GM18508 (cell line): ENCODE results near the gene LNPK.
"Not testable (repeated sequence)": the region's sequence is repeated elsewhere in the genome, so short reads cannot be mapped to it uniquely, and the experiment has no call there.

Experiments
- ATAC-seq: cut with Tn5 transposase; IDR thresholded peaks from one replicate; pipeline ENCODE4 v1.9.1; 2021; ENCODE audit warnings: moderate number of reproducible peaks; ENCODE audit not compliant: insufficient read depth, unreplicated experiment

Gene LNPK

GRCh38 chr2:176001916-176002687 is at the start of gene LNPK:
TSS of gene LNPK (minus strand) at chr2:176002267. CDS start at chr2:175995584, 6,683 bp downstream.
- peak; percentile 83 for ATAC-seq

- no peak for ATAC-seq
These were observed 37.3 kb upstream of the LNPK start for GRCh38 chr2:176039375-176039774.

DNA sequence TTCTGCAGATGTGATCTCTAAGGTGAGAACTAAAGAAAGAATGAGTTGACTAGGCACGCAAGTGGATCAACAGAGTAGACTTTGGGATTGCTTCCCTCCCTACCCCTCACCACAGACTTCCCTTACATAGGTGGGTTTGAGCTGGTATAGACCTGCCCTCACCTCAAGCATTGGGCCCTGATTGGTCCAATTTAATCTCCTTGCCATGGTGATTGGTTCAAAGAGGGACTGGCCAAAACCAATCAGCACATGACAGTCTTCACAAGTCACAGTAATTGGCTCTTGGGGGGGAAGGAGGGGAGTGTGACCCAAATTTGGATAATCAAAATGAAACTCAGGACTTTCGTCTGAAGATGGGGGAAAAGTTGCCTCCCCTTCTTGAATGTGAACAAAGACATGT is 36.6 kb upstream of the LNPK start:
- ATAC-seq = no peak

DNA sequence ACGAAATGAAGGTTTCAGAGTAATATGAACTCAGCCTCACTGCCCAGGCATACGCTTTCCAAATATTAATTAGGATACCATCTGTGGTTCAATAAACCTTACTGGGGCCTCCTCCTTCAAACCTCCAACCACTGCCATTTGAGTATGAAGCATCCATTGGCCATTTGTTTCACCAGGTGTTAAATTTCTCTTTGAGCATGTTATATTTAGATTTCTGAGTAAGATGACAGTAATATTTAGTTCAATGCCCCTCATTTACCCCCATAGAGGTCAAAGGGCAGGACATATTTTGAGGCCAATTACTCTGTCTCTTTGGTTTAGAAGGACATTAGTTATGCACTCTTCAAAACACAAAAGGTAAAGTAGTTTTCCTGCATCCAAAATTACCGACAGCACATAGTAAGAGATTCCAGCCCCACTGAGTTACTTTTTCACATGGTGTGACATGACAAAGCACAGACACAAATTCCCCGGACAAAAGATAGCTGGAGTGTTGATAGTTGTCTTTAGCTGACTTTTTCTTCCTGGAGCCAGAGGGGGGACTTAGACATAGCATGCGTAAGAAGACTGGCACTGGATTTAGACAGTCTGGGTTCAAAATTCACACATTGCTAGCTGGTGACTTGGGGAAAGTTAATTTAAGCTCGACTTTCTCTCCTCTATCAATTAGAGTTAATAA is 33.1 kb upstream of the LNPK start:
- ATAC-seq = no peak

- ATAC-seq = no peak
These were observed 25.7 kb upstream of the LNPK start for GRCh38 chr2:176027806-176028205.

GRCh38 chr2:176025932-176026331 is 23.9 kb upstream of the LNPK start:
- no peak for ATAC-seq

GRCh38 chr2:176024083-176024482 is 22.0 kb upstream of the LNPK start:
- no peak for ATAC-seq

GRCh38 chr2:176022048-176022447 is 20.0 kb upstream of the LNPK start:
- no peak for ATAC-seq

GRCh38 chr2:176020400-176020799 is 18.3 kb upstream of the LNPK start:
- no peak for ATAC-seq

- no peak for ATAC-seq
These were observed 16.6 kb upstream of the LNPK start for GRCh38 chr2:176018708-176019107.

DNA sequence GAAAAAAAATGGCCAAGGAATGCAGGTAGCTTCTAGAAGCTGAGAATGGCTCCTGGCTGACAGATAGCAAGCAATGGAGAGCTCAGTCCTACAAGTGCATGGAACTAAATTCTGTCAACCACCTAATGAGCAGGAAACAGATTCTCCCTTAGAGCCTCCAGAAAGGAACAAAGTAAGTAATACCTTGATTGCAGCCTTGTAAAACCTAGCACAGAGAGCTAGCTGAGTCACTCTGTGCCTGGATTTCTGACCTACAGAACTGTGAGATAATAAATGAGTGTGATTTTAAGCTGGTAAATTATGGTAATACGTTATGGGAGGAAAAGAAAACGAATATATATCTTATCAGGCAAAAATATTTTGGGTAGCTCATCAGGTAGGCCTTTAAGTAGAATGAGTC is 7.4 kb upstream of the LNPK start:
- no peak for ATAC-seq

DNA sequence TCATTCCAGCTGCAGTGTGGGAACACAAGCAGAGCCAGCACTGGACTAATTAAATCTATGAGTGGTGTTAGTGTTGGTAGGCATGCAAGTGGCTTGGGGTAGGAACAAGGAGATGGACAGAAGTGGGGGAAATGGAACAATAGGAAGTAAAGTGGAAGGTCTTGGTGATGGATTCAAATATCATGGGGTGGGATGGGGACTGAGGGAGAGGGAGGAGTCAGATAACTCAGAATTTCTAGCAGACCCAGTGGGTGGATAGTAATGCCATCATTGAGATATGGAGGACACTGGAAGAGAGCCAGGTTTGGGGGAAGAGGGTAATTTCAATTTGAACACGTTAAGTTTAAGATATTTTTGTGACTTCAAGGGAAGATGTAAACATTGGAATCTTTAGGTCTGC is 2.9 kb upstream of the LNPK start:
- ATAC-seq = no peak

GRCh38 chr2:176003958-176004357 is 1.9 kb upstream of the LNPK start:
- no peak for ATAC-seq

GRCh38 chr2:176002688-176003210 is 682 bp upstream of the LNPK start:
- ATAC-seq = no peak

DNA sequence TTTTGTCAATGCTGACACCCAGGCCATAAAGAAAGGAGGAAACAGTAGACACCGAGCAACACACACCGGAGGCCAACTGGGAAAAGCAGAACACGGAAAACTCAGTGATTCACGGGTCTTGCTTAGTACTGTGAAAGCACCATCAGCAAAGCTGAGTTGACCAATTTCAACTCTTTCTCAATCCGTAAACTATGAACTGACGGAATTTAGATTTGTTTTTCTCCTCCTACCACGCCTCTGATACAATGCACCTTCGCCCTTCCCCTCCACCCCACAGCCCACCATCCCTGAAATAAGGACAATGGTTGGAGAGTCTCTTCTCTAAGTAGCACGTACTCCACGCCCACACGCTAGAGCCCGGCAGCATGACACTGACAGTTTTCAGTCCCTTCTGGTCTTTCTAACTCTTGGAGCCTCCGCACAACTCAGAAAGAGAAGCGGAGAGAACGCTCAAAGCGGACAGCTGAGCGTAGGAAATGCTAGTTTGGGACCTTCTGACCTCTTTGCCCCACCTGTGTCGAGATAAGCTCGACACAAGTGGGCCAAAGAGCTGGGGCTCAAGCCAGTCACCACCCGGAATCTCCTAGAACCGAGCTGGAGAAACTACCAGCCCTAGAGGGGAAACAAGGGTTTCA is 669 bp downstream of the LNPK start:
- ATAC-seq = peak; percentile 32

DNA sequence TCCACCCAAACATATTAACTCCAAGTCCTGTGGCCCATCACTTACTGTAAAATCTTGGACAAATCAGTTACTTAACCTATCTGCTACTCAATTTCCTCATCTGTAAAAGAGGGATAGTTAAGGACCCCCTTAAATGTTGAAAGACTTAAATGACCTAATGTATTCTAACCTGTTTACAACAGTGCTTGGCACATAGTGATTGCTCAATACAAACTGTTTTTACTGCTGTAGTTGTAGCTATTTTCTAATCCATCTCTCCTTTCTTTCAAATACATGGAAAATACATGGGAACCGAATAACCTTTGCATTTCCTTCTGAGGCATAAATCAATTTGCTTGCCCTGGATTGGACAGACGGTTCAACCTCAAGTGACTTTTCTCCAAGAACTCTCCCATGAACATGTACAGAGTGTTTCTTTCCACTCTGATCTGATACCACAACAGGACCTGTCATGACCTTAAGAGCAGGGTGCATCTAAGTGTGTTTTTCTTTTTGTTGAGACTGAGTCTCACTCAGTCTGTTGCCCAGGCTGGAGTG is 2.7 kb downstream of the LNPK start:
- no peak for ATAC-seq

GRCh38 chr2:175990099-175990498 is 12.0 kb downstream of the LNPK start:
- no peak for ATAC-seq

GRCh38 chr2:175987126-175987525 is 14.9 kb downstream of the LNPK start:
- ATAC-seq = not testable (repeated sequence)

- no peak for ATAC-seq
These were observed 17.2 kb downstream of the LNPK start for GRCh38 chr2:175984846-175985245.

DNA sequence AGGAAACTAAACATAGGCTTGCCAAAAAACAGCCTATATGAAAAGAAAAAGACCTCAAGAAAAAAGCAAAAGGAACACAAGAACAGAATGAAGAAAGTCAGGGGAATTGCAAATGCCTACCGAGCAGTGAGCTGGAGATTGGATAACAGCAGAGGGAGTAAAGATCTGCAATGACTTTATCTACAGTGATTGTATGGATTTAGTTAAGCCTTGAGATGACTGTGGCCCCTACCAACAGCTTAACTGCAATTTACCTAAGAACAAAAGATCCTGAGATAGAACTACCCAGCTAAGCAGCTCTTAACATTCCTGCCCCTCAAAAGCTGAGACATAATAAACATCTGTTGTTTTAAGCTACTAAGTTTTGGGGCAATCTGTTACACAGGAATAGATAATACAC is 20.5 kb downstream of the LNPK start:
- no peak for ATAC-seq
